Osteoblast (primary cell): ENCODE data around the gene YAE1. TPM values are rescaled to one million over a fixed set of nuclear protein-coding genes. Genes with fewer than 3 reads are reported as not detected.

Experiments used
- DNase-seq: peaks from one replicate; pipeline ENCODE4 v3.0.0; 2011; ENCODE audit warnings: low spot score, mixed read lengths; ENCODE audit not compliant: insufficient read length; ENCODE audit errors: missing footprints
- H2AFZ ChIP-seq: 2 replicates; pipeline ENCODE4 v1.6.0; 2011; ENCODE audit warnings: mild to moderate bottlenecking, low read length
- H3K27ac ChIP-seq: 2 replicates; pipeline ENCODE4 v1.5.1; 2011; ENCODE audit warnings: mild to moderate bottlenecking, low read depth, low read length, moderate library complexity
- H3K27me3 ChIP-seq: 2 replicates; pipeline ENCODE4 v1.6.0; 2012; ENCODE audit warnings: mild to moderate bottlenecking, control low read depth, inconsistent platforms, low read length, moderate library complexity; ENCODE audit not compliant: insufficient read depth
- H3K36me3 ChIP-seq: 2 replicates; pipeline ENCODE4 v1.5.1; 2011; ENCODE audit warnings: mild to moderate bottlenecking, low read length, control low read depth, moderate library complexity; ENCODE audit not compliant: insufficient read depth
- H3K4me1 ChIP-seq: 2 replicates; pipeline ENCODE4 v1.5.1; 2011; ENCODE audit warnings: mild to moderate bottlenecking, low read length, control low read depth, moderate library complexity; ENCODE audit not compliant: insufficient read depth
- H3K4me2 ChIP-seq: 2 replicates; pipeline ENCODE4 v1.6.0; 2011; ENCODE audit warnings: mild to moderate bottlenecking, low read length; ENCODE audit not compliant: insufficient read depth
- H3K4me3 ChIP-seq: fragments of 200-600 bp; sonication (generic); 3 replicates; pipeline ENCODE4 v1.5.1; 2012; ENCODE audit warnings: mild to moderate bottlenecking, low read length, inconsistent platforms; ENCODE audit not compliant: insufficient read depth
- H3K79me2 ChIP-seq: 2 replicates; pipeline ENCODE4 v1.6.0; 2012; ENCODE audit warnings: mild to moderate bottlenecking, low read length, control low read depth, inconsistent platforms; ENCODE audit not compliant: insufficient read depth
- H3K9me3 ChIP-seq: 2 replicates; pipeline ENCODE4 v1.5.1; 2011; ENCODE audit warnings: low read depth, low read length, control low read depth
- H4K20me1 ChIP-seq: 2 replicates; pipeline ENCODE4 v1.6.0; 2012; ENCODE audit warnings: mild to moderate bottlenecking, low read length, control low read depth; ENCODE audit not compliant: insufficient read depth
- total RNA-seq: library from RNA; depleted of rRNA; stranded (reverse); fragments of >200 nt; gene quantifications from 2 replicates; pipeline ENCODE4 v1.2.3, GENCODE V29; 2012
- TF ChIP-seq, protein P1 (sequence below): IDR thresholded peaks from 2 replicates; pipeline ENCODE4 v1.5.1; 2011; ENCODE audit warnings: mild to moderate bottlenecking, low read depth, low read length, moderate library complexity; ENCODE audit errors: extremely low read depth

Gene YAE1
- total RNA-seq, 1 donor = 29.0 TPM

DNA sequence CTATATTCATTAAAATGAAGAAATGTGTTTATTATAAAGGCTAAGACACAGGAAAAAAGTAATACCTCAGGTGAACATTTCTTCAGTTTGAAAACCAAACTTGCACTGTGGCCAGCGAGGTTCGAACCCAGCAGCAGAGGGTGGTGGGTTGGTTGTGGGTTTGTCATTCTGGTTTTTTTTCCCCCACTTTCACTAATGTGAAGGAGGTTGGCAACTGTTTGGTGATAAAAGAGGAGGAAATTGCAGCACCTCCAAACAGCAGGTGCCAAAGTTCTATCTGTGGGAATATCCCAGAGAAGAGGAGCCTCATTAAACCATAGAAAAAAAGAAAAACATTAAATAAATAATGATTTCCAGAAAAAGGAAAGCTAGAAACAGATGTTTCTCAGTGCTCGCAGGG is 36.6 kb upstream of the YAE1 start:
- Histone ChIP-seq H3K27me3 (peaks cover 9% of the 10 kb centered on the region), H4K20me1 (no peaks in the 10 kb centered on the region), H3K4me2 (no peak overlapping the region), H3K4me1 (no peaks in the 10 kb centered on the region), H3K36me3 (no peaks in the 10 kb centered on the region), H3K27ac (no peak overlapping the region), H3K9me3 (no peaks in the 10 kb centered on the region), H2AFZ (no peak overlapping the region), H3K4me3 (no peak overlapping the region), H3K79me2 (no peaks in the 10 kb centered on the region)
- DNase-seq = no peak
- TF ChIP-seq, protein P1, sequence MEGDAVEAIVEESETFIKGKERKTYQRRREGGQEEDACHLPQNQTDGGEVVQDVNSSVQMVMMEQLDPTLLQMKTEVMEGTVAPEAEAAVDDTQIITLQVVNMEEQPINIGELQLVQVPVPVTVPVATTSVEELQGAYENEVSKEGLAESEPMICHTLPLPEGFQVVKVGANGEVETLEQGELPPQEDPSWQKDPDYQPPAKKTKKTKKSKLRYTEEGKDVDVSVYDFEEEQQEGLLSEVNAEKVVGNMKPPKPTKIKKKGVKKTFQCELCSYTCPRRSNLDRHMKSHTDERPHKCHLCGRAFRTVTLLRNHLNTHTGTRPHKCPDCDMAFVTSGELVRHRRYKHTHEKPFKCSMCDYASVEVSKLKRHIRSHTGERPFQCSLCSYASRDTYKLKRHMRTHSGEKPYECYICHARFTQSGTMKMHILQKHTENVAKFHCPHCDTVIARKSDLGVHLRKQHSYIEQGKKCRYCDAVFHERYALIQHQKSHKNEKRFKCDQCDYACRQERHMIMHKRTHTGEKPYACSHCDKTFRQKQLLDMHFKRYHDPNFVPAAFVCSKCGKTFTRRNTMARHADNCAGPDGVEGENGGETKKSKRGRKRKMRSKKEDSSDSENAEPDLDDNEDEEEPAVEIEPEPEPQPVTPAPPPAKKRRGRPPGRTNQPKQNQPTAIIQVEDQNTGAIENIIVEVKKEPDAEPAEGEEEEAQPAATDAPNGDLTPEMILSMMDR = no peak

DNA sequence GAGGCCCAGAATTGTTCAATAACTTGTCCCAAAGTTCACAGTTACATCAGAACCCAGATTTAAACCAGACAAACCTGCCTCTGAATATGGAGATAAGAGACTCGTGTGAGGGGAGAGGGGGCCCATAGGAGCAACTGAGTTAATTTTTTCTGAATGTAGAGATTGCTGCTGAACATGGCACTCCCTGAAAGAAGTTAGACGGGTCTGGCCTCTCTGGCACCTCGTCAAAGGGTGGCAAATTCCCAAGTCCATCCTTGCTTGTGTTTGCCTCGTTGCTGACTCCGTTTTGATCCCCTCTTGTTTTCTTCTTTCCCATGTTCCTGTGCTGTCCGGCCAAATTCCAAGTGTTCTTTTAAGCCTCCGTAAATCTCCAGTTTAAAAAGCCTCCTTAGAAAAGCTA is 35.2 kb upstream of the YAE1 start:
- Histone ChIP-seq H3K9me3 (no peaks in the 10 kb centered on the region), H3K4me2 (no peak overlapping the region), H3K36me3 (no peaks in the 10 kb centered on the region), H2AFZ (no peak overlapping the region), H3K79me2 (no peaks in the 10 kb centered on the region), H3K27me3 (peaks cover 5% of the 10 kb centered on the region), H3K4me1 (no peaks in the 10 kb centered on the region), H4K20me1 (no peaks in the 10 kb centered on the region), H3K4me3 (no peak overlapping the region), H3K27ac (no peak overlapping the region)
- DNase-seq = no peak
- TF ChIP-seq, protein P1 = no peak

DNA sequence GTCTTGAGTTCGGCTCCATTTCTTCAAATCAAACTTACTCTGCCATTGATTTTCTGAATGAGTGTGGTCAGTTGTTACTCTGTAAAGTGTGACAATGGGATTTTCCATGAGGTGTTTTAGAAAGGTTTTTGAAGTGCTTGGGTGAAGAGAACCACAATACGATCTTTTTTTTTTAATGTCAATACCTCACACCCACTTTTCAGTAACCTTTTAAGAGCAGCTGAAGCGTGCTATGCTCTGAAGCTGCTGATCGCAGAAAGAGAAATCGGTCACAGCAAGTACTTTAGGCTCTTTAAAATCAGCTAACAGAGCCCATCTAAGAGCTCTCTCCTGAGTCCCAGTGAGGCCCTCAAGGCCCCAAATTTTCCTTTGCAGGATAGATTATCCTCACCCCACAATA is 34.4 kb upstream of the YAE1 start:
- Histone ChIP-seq H3K4me3 (no peak overlapping the region), H3K36me3 (no peaks in the 10 kb centered on the region), H3K4me2 (no peak overlapping the region), H3K27ac (no peak overlapping the region), H3K27me3 (peaks cover 5% of the 10 kb centered on the region), H3K9me3 (no peaks in the 10 kb centered on the region), H4K20me1 (no peaks in the 10 kb centered on the region), H3K79me2 (no peaks in the 10 kb centered on the region), H2AFZ (no peak overlapping the region), H3K4me1 (no peaks in the 10 kb centered on the region)
- no peak for DNase-seq
- TF ChIP-seq, protein P1 = no peak

DNA sequence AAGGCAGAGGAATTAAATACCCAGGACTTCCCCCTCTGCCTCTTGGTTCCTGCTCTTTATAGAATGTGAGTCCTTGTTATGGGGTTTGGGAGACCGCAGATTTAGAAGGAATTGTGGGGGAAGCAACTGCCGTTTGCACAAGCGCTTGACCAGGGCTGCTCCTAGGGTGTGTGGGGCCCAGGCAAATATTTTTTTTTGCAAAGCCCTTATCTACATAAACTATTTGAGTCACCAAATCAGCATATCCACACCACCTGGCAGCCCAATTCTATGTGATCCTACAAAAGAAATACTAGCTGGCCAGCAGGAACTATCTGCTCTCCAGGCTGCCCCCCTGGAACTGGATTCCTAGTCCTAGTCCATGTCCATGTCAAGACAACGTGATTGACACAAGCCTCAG is 33.4 kb upstream of the YAE1 start:
- Histone ChIP-seq H3K79me2 (no peaks in the 10 kb centered on the region), H2AFZ (no peak overlapping the region), H3K36me3 (no peaks in the 10 kb centered on the region), H3K27ac (no peak overlapping the region), H3K4me2 (no peak overlapping the region), H4K20me1 (no peaks in the 10 kb centered on the region), H3K9me3 (no peaks in the 10 kb centered on the region), H3K27me3 (peaks cover 5% of the 10 kb centered on the region), H3K4me3 (no peak overlapping the region), H3K4me1 (no peaks in the 10 kb centered on the region)
- DNase-seq = no peak
- TF ChIP-seq, protein P1 = no peak
